Mesenchymal stem cell (in vitro differentiated cells and primary cell): ENCODE results near the gene PXDN.

Experiments used
- DNase-seq: peaks from one replicate; pipeline ENCODE4 v3.0.0-alpha.2; 2013
- H2AFZ ChIP-seq: one replicate; pipeline ENCODE4 v1.6.1; 2013; ENCODE audit warnings: low read depth, mild to moderate bottlenecking, control low read depth, inconsistent platforms, low read length, moderate library complexity
- H2AK5ac ChIP-seq: 2 replicates; pipeline ENCODE4 v1.6.1; 2013; ENCODE audit warnings: low read length, moderate library complexity, mild to moderate bottlenecking, inconsistent platforms; ENCODE audit not compliant: severe bottlenecking
- H2BK120ac ChIP-seq: one replicate; pipeline ENCODE4 v1.6.1; 2013; ENCODE audit warnings: low read depth, mild to moderate bottlenecking, inconsistent platforms, low read length, moderate library complexity
- H2BK12ac ChIP-seq, 2 experiments: one replicate each; pipeline ENCODE4 v1.6.1; 2013; ENCODE audit warnings: inconsistent platforms in 2 of 2, low read length in 2 of 2, mild to moderate bottlenecking in 2 of 2, moderate library complexity in 2 of 2, control low read depth in 1 of 2
- H2BK15ac ChIP-seq: one replicate; pipeline ENCODE4 v1.6.1; 2013; ENCODE audit warnings: mild to moderate bottlenecking, low read depth, inconsistent platforms; ENCODE audit not compliant: poor library complexity, severe bottlenecking
- H2BK5ac ChIP-seq: 2 replicates; pipeline ENCODE4 v1.6.1; 2013; ENCODE audit warnings: low read depth, mild to moderate bottlenecking, low read length, control low read depth, inconsistent platforms; ENCODE audit not compliant: poor library complexity, severe bottlenecking
- H3K14ac ChIP-seq, 2 experiments: one replicate each; pipeline ENCODE4 v1.6.1; 2013; ENCODE audit warnings: inconsistent platforms in 2 of 2, low read length in 2 of 2, control low read depth in 1 of 2, mild to moderate bottlenecking in 1 of 2, moderate library complexity in 1 of 2
- H3K18ac ChIP-seq, 2 experiments: one replicate each; pipeline ENCODE4 v1.6.1; 2013; ENCODE audit warnings: inconsistent platforms in 2 of 2, low read length in 2 of 2, control low read depth in 1 of 2, low read depth in 1 of 2, mild to moderate bottlenecking in 1 of 2
- H3K23ac ChIP-seq, 2 experiments: one replicate each; pipeline ENCODE4 v1.6.1; 2013; ENCODE audit warnings: inconsistent platforms in 2 of 2, low read length in 2 of 2, mild to moderate bottlenecking in 2 of 2, moderate library complexity in 2 of 2, control low read depth in 1 of 2
- H3K27ac ChIP-seq: 2 replicates; pipeline ENCODE4 v1.5.1; 2013; ENCODE audit warnings: mild to moderate bottlenecking, moderate library complexity, low read length, control low read depth, inconsistent platforms; ENCODE audit not compliant: poor library complexity, severe bottlenecking
- H3K27me3 ChIP-seq, 2 experiments: 2 replicates each; pipeline versions ENCODE4 v1.6.1 to v1.7.0; 2013; ENCODE audit warnings: low read length in 2 of 2, mild to moderate bottlenecking in 2 of 2, moderate library complexity in 2 of 2, control low read depth in 1 of 2, inconsistent platforms in 1 of 2; ENCODE audit not compliant: control insufficient read depth in 1 of 2, insufficient read depth in 1 of 2
- H3K36me3 ChIP-seq, 2 experiments: 2 replicates each; pipeline versions ENCODE4 v1.6.1 to v1.7.0; 2013; ENCODE audit warnings: low read length in 2 of 2, control low read depth in 1 of 2, inconsistent platforms in 1 of 2, low read depth in 1 of 2, mild to moderate bottlenecking in 1 of 2; ENCODE audit not compliant: insufficient read depth in 2 of 2, control insufficient read depth in 1 of 2
- H3K4ac ChIP-seq, 2 experiments: one replicate each; pipeline ENCODE4 v1.6.1; 2013; ENCODE audit warnings: inconsistent platforms in 2 of 2, low read length in 2 of 2, mild to moderate bottlenecking in 2 of 2, moderate library complexity in 2 of 2, control low read depth in 1 of 2, low read depth in 1 of 2
- H3K4me1 ChIP-seq: 2 replicates; pipeline ENCODE4 v1.6.1; 2013; ENCODE audit warnings: low read depth, low read length, control low read depth; ENCODE audit not compliant: control insufficient read depth, insufficient read depth
- H3K4me2 ChIP-seq: 2 replicates; pipeline ENCODE4 v1.6.1; 2013; ENCODE audit warnings: low read length, mild to moderate bottlenecking, inconsistent platforms; ENCODE audit not compliant: poor library complexity, severe bottlenecking
- H3K4me3 ChIP-seq, 2 experiments: 2 replicates each; pipeline versions ENCODE4 v1.5.1 to v1.7.0; 2013; ENCODE audit warnings: low read length in 2 of 2, mild to moderate bottlenecking in 2 of 2, control low read depth in 1 of 2, low read depth in 1 of 2; ENCODE audit not compliant: insufficient read depth in 1 of 2
- H3K79me1 ChIP-seq: replicated peaks from 2 replicates; pipeline ENCODE4 v1.6.1; 2013; ENCODE audit warnings: mild to moderate bottlenecking, control low read depth, low read length, inconsistent platforms; ENCODE audit not compliant: poor library complexity, severe bottlenecking
- H3K9ac ChIP-seq: 2 replicates; pipeline ENCODE4 v1.7.0; 2013; ENCODE audit warnings: mild to moderate bottlenecking, low read length, moderate library complexity
- H3K9me3 ChIP-seq: 2 replicates; pipeline ENCODE4 v1.7.0; 2013; ENCODE audit warnings: mild to moderate bottlenecking, low read length; ENCODE audit not compliant: control insufficient read depth
- H4K8ac ChIP-seq: one replicate; pipeline ENCODE4 v1.6.1; 2013; ENCODE audit warnings: inconsistent platforms, mild to moderate bottlenecking, low read length, moderate library complexity
- H4K91ac ChIP-seq: one replicate; pipeline ENCODE4 v1.6.1; 2013; ENCODE audit warnings: mild to moderate bottlenecking, low read length, inconsistent platforms
- WGBS: methylation state at CpG from one replicate; pipeline ENCODE4 v1.1.7; 2013; ENCODE audit warnings: mixed read lengths; 5-methylcytosine and 5-hydroxymethylcytosine counted together

Gene PXDN

DNA sequence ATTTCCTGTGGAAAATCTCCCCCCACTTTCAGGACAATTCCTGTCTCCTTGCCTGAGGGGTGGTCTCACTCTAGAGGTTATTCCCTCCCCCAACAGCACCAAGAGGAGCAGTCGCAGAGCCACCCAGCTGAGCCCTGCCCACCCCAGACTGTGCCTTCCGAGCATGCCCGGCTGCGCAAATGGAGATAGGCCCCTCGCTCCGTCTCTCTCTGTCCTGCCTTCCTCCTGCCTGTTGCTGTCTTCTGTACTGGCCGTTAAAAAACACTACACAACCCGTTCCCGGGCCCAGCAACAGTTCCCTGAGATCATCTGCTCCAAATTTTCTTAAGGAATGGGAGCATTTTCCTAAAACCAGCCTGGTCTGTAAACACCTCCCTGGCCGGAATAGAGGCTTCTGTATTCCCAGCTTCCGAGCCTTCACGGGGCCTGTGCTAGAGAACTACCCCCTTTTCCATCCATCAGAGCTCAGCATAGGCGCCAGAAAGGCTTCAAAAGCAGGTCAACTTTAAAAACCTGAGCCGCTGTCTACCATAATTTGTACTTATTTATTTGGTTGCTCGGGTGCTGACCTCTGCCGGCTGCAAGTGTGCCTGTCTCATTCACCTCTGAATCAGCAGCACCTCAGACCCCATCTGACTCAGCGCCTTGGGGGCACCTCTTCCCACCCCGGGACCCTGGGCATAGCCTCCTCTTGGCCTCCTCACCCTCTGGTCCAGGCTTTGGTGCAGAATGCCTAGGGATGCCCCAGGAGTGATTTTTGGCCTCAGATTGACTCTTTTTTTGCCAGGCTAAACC is 159.4 kb downstream of the PXDN start:
- no peak overlapping the region for H2BK120ac ChIP-seq
- H3K9ac ChIP-seq: no peak overlapping the region
- H2BK15ac ChIP-seq: no peak overlapping the region
- no peak overlapping the region for H2BK12ac ChIP-seq
- H3K14ac ChIP-seq: no peak overlapping the region
- H3K27me3 ChIP-seq: peaks cover 0 to 52% of the 10 kb centered on the region in 2 experiments
- no peak overlapping the region for H2AFZ ChIP-seq
- no peak overlapping the region for H3K18ac ChIP-seq
- H3K23ac ChIP-seq: no peak overlapping the region
- H3K4ac ChIP-seq: no peak overlapping the region
- peaks cover 0 to 8% of the 10 kb centered on the region in 2 experiments for H3K36me3 ChIP-seq
- no peak overlapping the region for H2AK5ac ChIP-seq
- H4K8ac ChIP-seq: no peak overlapping the region
- no peak overlapping the region for H3K4me2 ChIP-seq
- H3K4me3 ChIP-seq: no peak overlapping the region
- H3K9me3 ChIP-seq: no peaks in the 10 kb centered on the region
- peaks cover 42% of the 10 kb centered on the region for H3K4me1 ChIP-seq
- no peak overlapping the region for H4K91ac ChIP-seq
- no peak for DNase-seq
- no peak overlapping the region for H2BK5ac ChIP-seq
- WGBS: 83% methylated on average over 18 of the region's 18 CpGs
- no peak overlapping the region for H3K27ac ChIP-seq
- H3K79me1 ChIP-seq: no peaks in the 10 kb centered on the region

GRCh38 chr2:1584051-1584531 is 160.2 kb downstream of the PXDN start:
- no peak overlapping the region for H3K4me2 ChIP-seq
- H3K27ac ChIP-seq: no peak overlapping the region
- no peak overlapping the region for H3K9ac ChIP-seq
- no peak overlapping the region for H2BK120ac ChIP-seq
- no peak overlapping the region for H2BK15ac ChIP-seq
- peaks cover 0 to 47% of the 10 kb centered on the region in 2 experiments for H3K27me3 ChIP-seq
- peaks cover 0 to 8% of the 10 kb centered on the region in 2 experiments for H3K36me3 ChIP-seq
- H3K18ac ChIP-seq: no peak overlapping the region
- peaks cover 36% of the 10 kb centered on the region for H3K4me1 ChIP-seq
- no peak overlapping the region for H4K8ac ChIP-seq
- no peak overlapping the region for H3K4ac ChIP-seq
- no peak overlapping the region for H2BK12ac ChIP-seq
- no peak overlapping the region for H2AFZ ChIP-seq
- H3K14ac ChIP-seq: no peak overlapping the region
- H4K91ac ChIP-seq: peak overlapping the region; percentile 7
- H2BK5ac ChIP-seq: no peak overlapping the region
- no peaks in the 10 kb centered on the region for H3K9me3 ChIP-seq
- WGBS: 93% methylated on average over 21 of the region's 21 CpGs
- no peak for DNase-seq
- no peaks in the 10 kb centered on the region for H3K79me1 ChIP-seq
- no peak overlapping the region for H2AK5ac ChIP-seq
- H3K23ac ChIP-seq: no peak overlapping the region
- H3K4me3 ChIP-seq: no peak overlapping the region

DNA sequence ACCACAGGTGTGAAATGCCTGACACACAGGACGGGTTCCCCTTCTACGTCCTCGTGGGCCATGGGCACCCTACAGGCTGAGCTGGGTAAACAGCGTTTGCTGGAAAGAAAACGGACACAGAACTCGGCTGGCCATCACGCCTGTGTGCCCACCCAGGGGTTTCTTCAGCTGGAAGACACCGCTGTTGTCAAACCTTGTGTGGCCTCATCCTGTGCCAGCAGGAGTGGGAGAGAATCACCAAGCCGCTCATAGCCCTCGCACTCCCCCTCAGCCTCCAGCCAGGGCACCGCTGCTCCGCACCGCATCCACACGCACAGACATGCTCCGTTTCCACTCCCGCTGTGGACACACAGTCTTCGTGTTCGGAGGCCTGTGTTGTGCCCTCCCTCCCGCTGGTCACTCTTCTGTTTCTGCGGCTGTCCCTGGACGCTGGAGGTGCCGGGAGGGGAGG is 161.4 kb downstream of the PXDN start:
- H3K14ac ChIP-seq: no peak overlapping the region
- no peak overlapping the region for H4K8ac ChIP-seq
- no peak overlapping the region for H3K18ac ChIP-seq
- no peak overlapping the region for H4K91ac ChIP-seq
- H3K23ac ChIP-seq: no peak overlapping the region
- H3K4me1 ChIP-seq: peaks cover 30% of the 10 kb centered on the region
- peaks cover 0 to 40% of the 10 kb centered on the region in 2 experiments for H3K27me3 ChIP-seq
- no peak overlapping the region for H2AFZ ChIP-seq
- no peak overlapping the region for H2BK5ac ChIP-seq
- H3K27ac ChIP-seq: no peak overlapping the region
- no peaks in the 10 kb centered on the region for H3K9me3 ChIP-seq
- peaks cover 1% of the 10 kb centered on the region for H3K79me1 ChIP-seq
- WGBS: 88% methylated on average over 22 of the region's 22 CpGs
- H3K4ac ChIP-seq: no peak overlapping the region
- H2BK12ac ChIP-seq: no peak overlapping the region
- H3K4me2 ChIP-seq: no peak overlapping the region
- no peak overlapping the region for H3K4me3 ChIP-seq
- no peak for DNase-seq
- no peak overlapping the region for H3K9ac ChIP-seq
- H2BK120ac ChIP-seq: no peak overlapping the region
- no peak overlapping the region for H2BK15ac ChIP-seq
- no peak overlapping the region for H2AK5ac ChIP-seq
- peaks cover 0 to 8% of the 10 kb centered on the region in 2 experiments for H3K36me3 ChIP-seq

GRCh38 chr2:1581965-1582625 is 162.2 kb downstream of the PXDN start:
- H3K36me3 ChIP-seq: peaks cover 0 to 8% of the 10 kb centered on the region in 2 experiments
- no peak overlapping the region for H2AFZ ChIP-seq
- no peak for DNase-seq
- peaks cover 0 to 31% of the 10 kb centered on the region in 2 experiments for H3K27me3 ChIP-seq
- H3K9ac ChIP-seq: no peak overlapping the region
- H2BK5ac ChIP-seq: no peak overlapping the region
- no peak overlapping the region for H3K18ac ChIP-seq
- H2BK12ac ChIP-seq: no peak overlapping the region
- no peak overlapping the region for H4K8ac ChIP-seq
- no peak overlapping the region for H2BK120ac ChIP-seq
- no peak overlapping the region for H2BK15ac ChIP-seq
- H3K27ac ChIP-seq: no peak overlapping the region
- no peak overlapping the region for H3K23ac ChIP-seq
- no peak overlapping the region for H3K14ac ChIP-seq
- no peaks in the 10 kb centered on the region for H3K9me3 ChIP-seq
- 85% methylated on average over 9 of the region's 10 CpGs for WGBS
- H3K4ac ChIP-seq: no peak overlapping the region
- no peak overlapping the region for H2AK5ac ChIP-seq
- H3K4me2 ChIP-seq: no peak overlapping the region
- H3K79me1 ChIP-seq: peaks cover 1% of the 10 kb centered on the region
- H3K4me1 ChIP-seq: peaks cover 21% of the 10 kb centered on the region
- no peak overlapping the region for H4K91ac ChIP-seq
- no peak overlapping the region for H3K4me3 ChIP-seq
